Measurements from ENCODE around the gene DCAF17. TPM values are rescaled to one million over a fixed set of nuclear protein-coding genes. Genes with fewer than 3 reads are reported as not detected.

The DCAF17 gene
- total RNA-seq, 2 donors from 2014 or later = 15.5 to 19.1 TPM

- TF ChIP-seq, protein P1, sequence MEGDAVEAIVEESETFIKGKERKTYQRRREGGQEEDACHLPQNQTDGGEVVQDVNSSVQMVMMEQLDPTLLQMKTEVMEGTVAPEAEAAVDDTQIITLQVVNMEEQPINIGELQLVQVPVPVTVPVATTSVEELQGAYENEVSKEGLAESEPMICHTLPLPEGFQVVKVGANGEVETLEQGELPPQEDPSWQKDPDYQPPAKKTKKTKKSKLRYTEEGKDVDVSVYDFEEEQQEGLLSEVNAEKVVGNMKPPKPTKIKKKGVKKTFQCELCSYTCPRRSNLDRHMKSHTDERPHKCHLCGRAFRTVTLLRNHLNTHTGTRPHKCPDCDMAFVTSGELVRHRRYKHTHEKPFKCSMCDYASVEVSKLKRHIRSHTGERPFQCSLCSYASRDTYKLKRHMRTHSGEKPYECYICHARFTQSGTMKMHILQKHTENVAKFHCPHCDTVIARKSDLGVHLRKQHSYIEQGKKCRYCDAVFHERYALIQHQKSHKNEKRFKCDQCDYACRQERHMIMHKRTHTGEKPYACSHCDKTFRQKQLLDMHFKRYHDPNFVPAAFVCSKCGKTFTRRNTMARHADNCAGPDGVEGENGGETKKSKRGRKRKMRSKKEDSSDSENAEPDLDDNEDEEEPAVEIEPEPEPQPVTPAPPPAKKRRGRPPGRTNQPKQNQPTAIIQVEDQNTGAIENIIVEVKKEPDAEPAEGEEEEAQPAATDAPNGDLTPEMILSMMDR (IDR thresholded peaks at IDR 0.05) = no peak
- TF ChIP-seq POLR2A (IDR thresholded peaks at IDR 0.05) = no peak
- TF ChIP-seq POLR2AphosphoS5 (IDR thresholded peaks at IDR 0.05) = no peak
- no peaks in the 10 kb centered on the region for H3K4me1 ChIP-seq (replicated peaks)
- intact Hi-C loops (cut with DNase I) = no loop called here
- H3K27me3 ChIP-seq (replicated peaks; ENCODE audit: insufficient read depth) = no peaks in the 10 kb centered on the region
- H3K27ac ChIP-seq = no peak overlapping the region
- H3K4me3 ChIP-seq = no peak overlapping the region
- DNase-seq (ENCODE audit: low spot score) = no peak
- H3K9me3 ChIP-seq = no peaks in the 10 kb centered on the region
- H3K36me3 ChIP-seq = no peaks in the 10 kb centered on the region
- WGBS = 90% methylated on average over 3 of the region's 3 CpGs
These were observed 81.0 kb downstream of the DCAF17 start for GRCh38 chr2:171514908-171515582.

GRCh38 chr2:171515672-171516298 lies 81.8 kb downstream of the DCAF17 start:
- H3K9me3 ChIP-seq = no peaks in the 10 kb centered on the region
- DNase-seq (ENCODE audit: low spot score) = no peak
- no peaks in the 10 kb centered on the region for H3K4me1 ChIP-seq (replicated peaks)
- H3K4me3 ChIP-seq = no peak overlapping the region
- intact Hi-C loops (cut with DNase I) = no loop called here
- H3K36me3 ChIP-seq = no peaks in the 10 kb centered on the region
- H3K27me3 ChIP-seq (replicated peaks; ENCODE audit: insufficient read depth) = no peaks in the 10 kb centered on the region
- TF ChIP-seq, protein P1 (IDR thresholded peaks at IDR 0.05) = no peak
- TF ChIP-seq POLR2A (IDR thresholded peaks at IDR 0.05) = no peak
- WGBS = 79% methylated on average over 6 of the region's 6 CpGs
- no peak overlapping the region for H3K27ac ChIP-seq

- Histone ChIP-seq H3K36me3 (no peaks in the 10 kb centered on the region), H3K4me3 (no peak overlapping the region), H3K27ac (no peak overlapping the region), H3K27me3 (replicated peaks; ENCODE audit: insufficient read depth) (no peaks in the 10 kb centered on the region), H3K9me3 (no peaks in the 10 kb centered on the region), H3K4me1 (replicated peaks) (no peaks in the 10 kb centered on the region)
- intact Hi-C loops (cut with DNase I) = no loop called here
- WGBS = 89% methylated on average over 5 of the region's 5 CpGs
- no peak for DNase-seq (ENCODE audit: low spot score)
- TF ChIP-seq, protein P1 (IDR thresholded peaks at IDR 0.05) = no peak
- TF ChIP-seq POLR2AphosphoS5 (IDR thresholded peaks at IDR 0.05) = no peak
- no peak for TF ChIP-seq POLR2A (IDR thresholded peaks at IDR 0.05)
These were observed 82.8 kb downstream of the DCAF17 start for GRCh38 chr2:171516793-171517192.

DNA sequence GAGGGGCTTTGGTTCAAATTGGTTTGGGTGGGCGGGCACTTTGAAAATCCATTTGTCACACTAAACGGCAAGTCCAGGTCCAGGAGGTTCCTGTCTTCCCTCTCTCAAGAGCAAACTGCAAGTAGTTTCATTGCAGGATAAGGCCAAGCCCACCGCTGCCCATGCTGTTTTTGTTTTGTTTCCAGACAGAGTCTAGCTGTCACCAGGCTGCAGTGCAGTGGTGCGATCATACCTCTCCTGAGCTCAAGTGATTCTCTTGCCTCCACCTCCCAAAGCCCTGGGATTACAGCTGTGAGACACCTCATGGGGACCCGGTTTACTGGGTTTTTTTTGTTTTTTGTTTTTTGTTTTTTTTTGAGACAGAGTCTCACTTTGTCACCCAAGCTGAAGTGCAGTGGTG lies 86.4 kb downstream of the DCAF17 start:
- DNase-seq (ENCODE audit: low spot score) = no peak
- no peak for TF ChIP-seq POLR2AphosphoS5 (IDR thresholded peaks at IDR 0.05)
- TF ChIP-seq POLR2A (IDR thresholded peaks at IDR 0.05) = no peak
- TF ChIP-seq, protein P1 (IDR thresholded peaks at IDR 0.05) = no peak
- Histone ChIP-seq H3K27ac (no peak overlapping the region), H3K4me1 (replicated peaks) (no peaks in the 10 kb centered on the region), H3K9me3 (no peaks in the 10 kb centered on the region), H3K4me3 (no peak overlapping the region), H3K36me3 (no peaks in the 10 kb centered on the region), H3K27me3 (replicated peaks; ENCODE audit: insufficient read depth) (no peaks in the 10 kb centered on the region)
- WGBS = 79% methylated on average over 5 of the region's 5 CpGs
- intact Hi-C loops (cut with DNase I) = no loop called here

Data from prostate gland (tissue), 2 donors.